GM19043 (cell line): ENCODE results near the gene HADH.
"Not testable (repeated sequence)": the region's sequence is repeated elsewhere in the genome, so short reads cannot be mapped to it uniquely, and the experiment has no call there.

Source experiments
- ATAC-seq: cut with Tn5 transposase; IDR thresholded peaks from one replicate; pipeline ENCODE4 v1.9.1; 2021; ENCODE audit warnings: low read depth; ENCODE audit not compliant: unreplicated experiment

Gene HADH

DNA sequence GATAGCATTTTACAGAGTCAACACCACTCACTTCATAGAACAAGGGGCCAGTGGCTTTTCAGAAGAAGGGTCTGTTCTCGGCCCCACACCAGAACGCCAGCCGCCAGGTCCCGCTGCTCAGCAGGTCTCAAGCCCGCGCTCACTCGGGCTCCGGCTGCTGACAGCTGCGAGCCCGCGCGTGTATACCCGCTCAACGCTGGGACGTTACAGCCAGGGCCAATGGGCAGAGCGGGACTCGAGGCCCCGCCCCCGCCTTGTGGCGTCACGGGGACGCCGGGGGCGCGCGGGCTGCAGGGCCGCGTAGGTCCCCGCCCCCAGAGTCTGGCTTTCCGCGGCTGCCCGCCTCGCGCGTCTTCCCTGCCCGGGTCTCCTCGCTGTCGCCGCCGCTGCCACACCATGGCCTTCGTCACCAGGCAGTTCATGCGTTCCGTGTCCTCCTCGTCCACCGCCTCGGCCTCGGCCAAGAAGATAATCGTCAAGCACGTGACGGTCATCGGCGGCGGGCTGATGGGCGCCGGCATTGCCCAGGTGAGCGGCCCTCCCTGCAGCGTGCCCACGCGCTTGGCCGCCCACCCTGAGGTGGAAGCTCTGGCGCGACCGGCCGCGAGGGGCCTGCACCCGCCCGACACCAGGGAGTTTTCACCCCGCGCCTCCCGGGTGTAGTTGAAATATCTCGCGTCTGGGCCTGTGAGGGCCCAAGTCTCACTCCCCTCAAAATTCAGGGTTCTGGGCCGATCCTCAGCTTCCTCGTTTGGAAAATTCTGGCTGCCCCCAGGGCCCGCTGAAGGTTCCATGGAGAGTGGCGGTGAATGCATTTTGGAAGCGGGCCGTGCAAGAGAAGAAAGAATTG, at the start of gene HADH:
HADH (plus strand) TSS at position 353 of the 850 bp plus-strand sequence; CDS start at position 397, 44 bp downstream.
- ATAC-seq = peak; percentile 94

DNA sequence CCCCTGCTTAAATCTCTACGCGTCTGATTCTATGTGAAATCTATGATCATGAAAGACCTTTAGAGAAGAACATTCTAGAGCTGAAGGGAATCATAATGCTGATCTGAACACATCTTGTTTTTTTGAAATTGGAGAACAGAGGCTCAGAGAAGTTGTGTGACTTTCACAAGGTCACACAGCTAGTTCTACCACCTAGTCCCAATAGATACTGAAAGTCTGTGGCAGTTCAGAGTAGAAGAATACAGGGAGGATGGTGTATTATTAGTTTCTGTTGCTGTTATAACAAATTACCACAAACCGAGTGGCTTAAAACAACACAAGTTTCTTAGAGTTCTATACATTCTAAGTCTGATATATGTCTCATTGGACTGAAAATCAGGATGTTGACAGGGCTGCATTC, 43.9 kb upstream of the HADH start:
- no peak for ATAC-seq

DNA sequence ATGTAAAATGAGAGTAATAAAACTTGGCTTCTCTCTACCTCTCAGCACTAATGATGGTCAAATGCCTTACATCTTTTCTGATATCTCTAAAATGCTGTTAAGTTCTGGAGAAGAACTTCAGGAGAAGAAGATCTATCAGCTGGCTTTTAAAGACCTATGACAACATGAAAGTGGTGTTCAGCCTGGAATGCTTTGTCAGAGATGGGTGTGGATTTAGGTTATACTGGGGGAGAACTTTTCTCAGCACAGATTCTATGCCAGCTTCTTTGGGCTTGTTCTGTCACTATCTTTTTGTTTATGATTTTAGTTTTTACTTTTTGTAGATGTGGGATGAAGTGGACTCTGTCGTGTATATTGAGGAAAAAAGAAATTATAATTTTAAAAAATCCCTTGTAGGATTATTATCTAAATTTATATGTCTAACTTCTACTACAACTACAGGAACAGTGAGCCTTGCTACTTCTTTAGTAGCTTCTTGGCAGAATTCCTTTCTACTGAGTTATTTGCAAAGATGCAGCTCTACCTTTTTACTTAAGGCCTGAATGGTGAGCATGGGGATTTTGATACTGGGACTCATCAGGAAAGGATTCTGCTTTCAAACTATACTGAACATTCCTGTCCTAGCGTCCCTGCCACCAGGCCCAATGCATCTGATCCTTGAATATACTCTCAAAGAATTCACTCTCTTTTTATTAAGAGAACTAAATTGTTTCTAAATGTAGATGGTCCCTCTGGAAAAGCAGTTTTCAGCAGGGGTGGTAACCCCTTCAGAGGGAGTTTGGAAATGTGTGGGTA, 38.7 kb upstream of the HADH start:
- ATAC-seq = no peak

DNA sequence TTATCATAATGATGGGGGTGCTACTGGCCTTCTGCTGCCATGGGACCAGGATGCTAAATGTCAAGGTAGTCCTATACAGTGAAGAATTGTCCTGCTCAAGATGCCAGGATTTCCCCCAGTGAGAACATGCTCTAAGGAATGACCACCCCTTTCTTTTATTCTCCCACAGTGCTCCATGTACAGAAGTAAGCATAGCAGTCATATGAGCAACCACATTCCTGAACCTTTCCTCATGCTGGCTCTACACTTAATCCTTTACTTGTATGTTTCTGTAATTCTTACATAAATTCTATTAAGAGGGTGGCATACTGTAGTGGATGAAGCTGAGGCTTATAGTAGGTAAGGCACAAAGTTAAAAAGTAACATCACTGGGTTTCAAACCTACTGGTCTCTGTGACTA, 38.1 kb upstream of the HADH start:
- ATAC-seq = no peak

DNA sequence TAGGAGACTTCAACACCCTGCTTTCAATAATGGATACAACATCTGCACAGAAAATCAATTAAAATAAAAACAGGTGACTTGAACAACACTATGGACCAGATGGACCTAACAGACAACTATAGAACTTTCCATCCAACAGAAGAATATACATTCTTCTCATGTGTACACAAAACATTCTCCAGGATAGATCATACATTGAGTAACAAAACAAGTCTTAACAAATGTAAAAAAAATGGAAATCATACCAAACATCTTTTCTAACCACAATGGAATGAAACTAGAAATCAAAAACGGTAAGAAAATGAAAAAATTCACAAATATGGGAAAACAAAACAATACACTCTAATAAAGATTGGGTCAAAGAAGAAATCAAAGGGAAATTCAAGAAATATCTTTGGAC, 33.7 kb upstream of the HADH start:
- ATAC-seq = no peak

DNA sequence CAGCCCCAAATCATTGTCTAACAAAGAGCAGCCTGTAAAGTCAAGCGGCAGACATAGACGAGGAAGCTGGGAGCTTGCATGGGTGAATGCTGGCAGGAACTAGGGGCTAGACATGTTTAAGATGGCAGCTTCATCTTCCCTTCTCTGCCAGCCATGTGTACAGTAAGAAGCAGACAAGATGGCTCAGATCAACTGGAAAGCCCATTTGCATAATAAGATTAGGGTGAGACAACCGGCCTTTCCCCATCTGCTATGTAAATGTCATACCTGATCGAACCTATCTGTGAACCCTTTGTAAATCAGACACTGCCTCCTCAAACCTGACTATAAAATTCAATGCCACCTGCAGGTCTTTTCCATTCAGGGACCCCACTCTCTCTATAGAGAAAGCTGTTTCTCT, 22.8 kb upstream of the HADH start:
- ATAC-seq = no peak

DNA sequence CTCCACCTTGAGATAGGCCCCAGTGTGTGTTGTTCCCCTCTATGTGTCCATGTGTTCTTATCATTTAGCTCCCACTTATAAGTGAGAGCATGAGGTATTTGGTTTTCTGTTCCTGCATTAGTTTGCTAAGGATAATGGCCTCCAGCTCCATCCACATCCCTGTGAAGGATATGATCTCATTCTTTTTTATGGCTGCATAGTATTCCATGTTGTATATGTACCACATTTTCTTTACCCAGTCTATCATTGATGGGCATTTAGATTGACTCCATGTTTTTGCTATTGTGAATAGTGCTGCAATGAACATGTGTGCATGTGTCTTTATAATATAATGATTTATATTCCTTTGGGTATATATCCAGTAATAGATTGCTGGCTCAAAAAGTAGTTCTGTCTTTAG, 22.2 kb upstream of the HADH start:
- ATAC-seq = not testable (repeated sequence)

DNA sequence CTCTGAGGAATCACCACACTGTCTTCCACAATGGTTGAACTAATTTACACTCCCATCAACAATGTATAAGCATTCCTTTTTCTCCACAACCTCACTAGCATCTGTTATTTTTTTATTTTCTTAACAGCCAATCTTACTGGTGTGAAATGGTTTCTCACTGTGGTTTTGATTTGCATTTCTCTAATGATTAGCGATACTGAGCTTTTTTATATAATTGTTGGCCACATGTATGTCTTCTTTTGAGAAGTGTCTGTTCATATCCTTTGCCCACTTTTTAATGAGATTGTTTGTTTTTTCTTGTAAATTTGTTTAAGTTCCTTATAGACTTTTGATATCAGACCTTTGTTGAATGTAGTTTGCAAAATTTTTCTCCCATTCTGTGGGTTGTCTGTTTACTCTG, 21.8 kb upstream of the HADH start:
- ATAC-seq = not testable (repeated sequence)

DNA sequence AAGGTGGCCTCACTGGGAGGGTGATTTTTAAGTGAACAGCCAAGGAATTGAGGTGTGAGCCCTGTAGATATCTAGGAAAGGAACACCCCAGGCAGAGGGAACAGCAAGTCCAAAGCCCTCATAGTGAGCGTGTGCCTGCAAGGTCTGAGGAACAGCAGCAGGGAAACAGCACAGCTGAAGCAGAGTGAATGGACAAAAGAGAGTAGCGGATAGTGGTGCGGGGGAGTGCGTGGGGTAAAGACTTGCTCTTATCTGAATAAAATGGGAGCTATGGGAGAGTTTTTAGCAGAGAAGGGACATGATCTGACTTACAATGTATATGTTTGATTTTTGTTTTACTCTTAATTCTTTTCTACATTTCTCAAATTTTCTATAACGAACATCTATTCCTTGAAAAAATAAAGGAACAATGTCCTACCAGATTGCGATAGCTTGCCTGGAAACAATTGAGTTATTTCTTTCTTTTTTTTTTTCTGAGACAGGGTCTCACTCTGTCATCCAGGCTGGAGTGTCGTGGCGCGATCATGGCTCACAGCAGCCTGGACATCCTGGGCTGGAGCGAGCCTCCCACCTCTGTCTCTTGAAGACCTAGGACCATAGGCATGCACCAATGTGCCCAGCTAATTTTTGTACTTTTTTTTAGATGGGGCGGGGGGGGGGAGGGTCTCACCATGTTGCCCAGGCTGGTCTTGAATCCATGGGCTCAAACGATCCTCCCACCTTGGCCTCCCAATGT, 19.5 kb upstream of the HADH start:
- no peak for ATAC-seq

DNA sequence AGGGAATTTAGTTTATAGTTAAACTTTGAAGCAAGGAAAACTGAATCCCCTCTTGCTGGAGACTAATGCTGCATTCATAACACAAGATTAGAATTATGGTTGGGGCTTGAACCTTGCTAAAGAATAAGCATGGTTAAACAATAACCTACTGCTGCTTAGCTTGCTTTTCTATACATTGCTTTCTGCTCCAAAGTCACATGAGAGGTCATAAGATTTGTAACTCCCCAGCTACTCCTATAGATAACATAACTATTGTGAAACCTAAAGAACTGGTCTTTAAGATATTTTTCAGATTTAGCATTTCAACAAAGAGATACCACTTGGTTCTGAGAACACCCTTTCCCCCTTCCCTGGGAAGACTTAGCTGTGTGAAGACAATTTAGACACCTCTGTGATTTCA, 17.1 kb upstream of the HADH start:
- ATAC-seq = no peak

DNA sequence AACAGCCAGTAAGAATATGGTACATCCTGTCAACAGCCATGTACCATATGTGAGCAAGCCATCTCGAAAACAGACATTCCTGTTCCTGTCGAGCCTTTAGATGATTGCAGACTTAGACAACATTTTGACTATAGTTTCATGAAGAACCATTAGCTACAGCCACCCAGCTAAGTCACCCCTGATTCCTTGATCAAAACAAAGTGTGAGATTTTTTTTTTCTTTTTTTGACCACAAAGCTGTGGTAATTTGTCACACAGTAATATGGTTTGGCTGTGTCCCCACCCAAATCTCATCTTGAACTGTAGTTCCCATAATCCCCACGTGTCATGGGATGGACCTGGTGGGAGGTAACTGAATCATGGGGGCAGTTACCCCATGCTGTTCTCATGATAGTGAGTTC, 15.2 kb upstream of the HADH start:
- ATAC-seq = no peak

DNA sequence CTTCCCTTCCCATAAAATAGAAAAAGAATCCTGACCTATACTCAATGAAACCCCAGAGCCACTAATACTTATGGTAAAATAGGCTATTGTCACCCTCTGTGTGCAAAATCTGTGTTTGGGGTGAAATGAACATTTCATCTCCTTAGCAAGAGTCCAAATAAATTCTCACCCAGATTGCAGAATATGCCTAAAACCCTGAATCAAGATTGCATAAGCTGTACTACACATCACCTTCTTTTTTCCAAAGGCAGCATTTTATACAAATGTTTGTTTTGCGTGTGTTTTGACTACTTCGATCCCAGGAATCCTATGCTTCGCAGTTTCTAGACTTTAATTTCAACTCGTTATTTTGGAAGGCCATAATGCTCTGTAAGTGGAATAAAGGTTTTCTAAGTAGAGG, 12.2 kb upstream of the HADH start:
- ATAC-seq = no peak

DNA sequence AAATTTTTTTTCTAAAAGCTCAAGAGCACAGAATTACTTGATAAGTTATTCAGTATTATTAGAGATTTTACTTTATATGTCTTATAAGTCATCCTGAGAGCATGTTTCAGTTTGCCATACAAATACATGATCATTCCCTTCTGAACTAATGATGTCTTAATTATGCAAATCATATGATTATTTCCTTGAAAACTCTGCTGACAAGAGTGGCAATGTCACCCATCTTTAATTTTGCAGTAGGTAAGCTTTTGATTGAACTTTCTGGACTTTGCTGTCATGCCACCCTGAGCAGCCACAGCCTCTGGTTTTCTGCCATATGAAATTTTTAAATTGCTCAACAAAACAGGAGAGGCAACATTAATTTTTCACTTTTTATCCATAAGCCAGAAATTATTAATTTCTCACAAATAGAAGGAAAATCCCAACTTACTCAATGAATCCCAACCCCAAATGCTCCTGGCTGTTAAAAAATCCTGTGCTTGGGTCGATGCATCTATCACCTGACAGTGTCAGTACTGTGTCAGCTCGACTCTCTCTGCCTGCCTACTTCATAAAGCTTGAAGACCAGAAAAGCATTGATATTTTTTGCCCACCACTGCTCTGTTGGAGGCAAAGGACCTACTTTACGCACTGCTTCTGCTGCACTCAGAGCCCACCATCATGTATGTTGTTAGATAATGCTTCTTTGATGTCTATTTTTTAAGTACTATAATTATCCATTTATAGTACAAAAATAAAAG, 11.6 kb upstream of the HADH start:
- no peak for ATAC-seq

DNA sequence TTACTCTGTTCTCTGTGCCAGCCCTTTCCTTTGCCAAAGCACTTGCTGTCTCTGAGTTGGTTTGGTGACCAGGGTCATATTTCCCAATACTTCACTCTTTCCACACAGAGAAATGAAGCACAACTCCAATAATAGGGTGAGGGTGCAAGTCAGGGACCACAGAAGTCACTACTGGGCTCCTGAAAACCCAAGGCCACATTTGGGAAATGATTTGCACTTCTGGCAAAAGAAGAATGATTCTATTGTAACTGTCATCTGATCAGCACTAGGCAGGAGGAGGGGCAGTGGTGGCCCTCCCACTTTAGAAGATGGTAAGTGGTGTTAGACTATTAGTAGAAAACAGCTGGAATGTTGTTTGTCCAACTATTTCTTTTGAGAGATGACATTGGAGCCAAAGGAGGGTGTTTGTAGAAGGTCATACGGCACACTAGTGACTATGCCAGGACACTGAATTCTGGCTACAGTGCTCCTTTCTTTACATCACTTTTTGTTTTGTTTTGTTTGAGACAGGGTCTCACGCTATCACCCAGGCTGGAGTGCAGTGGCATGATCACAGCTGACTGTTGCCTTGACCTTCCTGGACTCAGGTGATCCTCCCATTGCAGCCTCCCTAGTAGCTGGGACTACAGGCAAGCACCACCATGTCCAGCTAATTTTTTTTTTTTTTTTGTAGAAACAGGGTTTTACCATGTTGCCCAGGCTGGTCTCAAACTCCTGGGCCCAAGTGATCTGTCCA, 10.8 kb upstream of the HADH start:
- no peak for ATAC-seq

DNA sequence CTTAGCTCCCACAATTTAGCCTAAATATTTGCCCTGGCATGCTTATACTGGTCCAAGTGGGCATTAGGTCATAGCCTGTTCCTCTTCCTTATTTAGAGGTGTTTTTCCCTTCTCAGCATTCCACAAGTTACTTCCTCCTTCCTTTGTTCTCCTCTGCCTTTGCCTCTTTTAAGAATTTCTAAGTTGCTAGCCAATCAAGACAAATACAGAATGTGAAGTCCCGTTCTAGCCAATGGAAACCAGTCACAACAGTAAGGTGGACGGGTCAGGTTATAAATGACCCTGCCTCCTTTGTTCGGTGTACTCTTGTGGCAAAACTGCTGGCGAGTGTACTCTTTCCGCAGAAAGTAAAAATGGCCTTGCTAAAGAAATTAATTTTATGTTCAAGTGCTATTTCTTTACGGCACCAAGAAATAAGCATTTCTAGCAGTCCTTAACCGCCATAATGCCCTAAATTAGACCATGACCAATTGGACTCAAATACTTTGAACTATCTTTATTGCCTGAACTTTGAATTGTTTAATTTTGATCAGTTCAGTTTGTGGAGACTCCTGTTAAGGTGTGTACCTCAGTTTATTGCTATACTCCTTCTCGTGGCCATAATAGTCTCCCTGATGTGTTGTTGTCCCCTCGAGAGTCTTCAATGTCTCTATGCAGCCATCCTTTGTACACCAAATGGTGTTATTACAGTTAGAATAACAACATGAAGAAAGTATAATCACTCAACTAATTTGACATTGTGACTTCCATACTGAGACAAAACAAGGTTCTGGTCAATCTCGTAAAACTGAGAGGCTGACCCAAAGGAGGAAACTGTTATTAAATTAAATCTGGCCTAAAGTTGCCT, 1.6 kb upstream of the HADH start:
- no peak for ATAC-seq

DNA sequence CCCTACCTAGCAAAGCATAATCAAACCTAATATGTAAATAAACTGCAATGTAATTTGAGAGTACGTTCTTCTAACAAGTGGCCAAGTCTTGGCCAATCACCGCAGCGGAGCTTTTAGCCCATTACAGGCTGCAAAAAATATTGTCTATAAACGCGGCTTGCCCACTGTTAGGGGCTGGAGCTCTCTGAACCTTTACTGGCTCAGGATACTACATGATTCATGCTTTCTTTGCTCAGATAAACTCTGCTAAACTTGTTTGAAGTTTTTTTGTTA, 990 bp upstream of the HADH start:
- no peak for ATAC-seq

DNA sequence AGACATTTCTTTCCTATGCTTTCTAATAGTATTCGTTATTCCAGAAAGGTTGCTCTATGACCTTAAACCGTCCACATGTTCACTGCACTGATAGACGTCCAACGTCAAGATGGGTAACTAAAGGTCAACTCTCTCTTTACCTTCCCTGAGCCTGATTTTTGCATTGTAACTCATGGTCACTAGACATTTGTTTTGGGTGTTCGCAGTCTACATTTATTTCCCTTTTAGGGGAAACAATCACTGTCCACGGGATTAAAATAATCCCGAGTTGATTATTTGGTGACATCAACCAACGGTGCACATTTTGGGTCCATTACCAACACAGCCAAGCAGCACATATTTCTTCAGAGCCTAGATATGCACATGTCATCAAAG, 540 bp upstream of the HADH start:
- peak; percentile 3 for ATAC-seq

DNA sequence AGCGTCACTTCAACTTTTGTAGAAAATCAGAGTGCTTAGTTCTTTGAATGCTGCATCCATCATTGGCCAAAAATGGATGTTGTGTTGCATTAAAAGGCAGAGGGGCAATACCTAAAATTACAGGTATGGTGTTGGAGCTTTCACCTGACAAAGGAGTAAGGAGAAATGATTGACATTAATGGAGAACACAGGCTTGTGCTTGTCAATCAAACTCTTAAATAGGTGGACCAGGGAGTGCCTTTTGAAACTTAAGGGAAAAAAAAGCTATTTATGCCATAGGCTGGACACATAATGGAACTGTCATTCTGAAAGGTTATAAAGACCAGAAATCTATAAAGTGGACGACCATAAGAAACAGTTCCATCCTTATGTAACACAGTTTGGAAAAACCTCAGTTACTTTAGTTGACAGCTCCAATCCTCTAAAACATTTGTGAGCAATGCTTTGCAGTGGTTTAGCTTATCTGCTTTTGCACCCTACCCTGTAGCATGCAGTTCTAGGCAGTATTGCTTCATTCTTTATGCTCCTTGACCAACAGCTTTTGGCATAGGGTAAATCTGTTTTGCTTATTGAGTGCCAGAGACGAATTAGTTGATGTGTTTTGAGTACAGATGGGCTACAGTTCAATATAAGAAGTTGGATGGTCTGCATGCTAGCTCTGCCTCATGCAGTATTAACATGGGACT, 2.4 kb downstream of the HADH start:
- no peak for ATAC-seq

DNA sequence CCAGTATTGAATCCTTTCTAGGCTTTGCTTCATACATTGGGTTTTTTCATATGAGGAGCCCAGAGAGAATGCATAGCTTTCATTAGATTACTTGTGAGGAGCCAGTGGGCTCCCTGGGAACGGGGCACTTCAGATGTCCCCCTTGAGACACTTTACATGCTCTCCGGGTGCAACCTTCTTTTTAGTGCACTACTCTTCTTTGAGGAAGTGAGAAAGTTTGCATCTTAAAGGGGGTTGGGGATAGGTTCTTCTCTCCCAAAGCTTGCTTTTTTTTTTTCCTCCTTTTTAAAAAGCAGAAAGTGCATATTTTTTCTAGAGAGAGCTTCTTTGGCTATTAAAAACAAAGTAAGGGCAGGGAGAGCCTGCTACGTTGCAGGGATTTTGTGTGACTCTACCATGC, 4.3 kb downstream of the HADH start:
- ATAC-seq = peak; percentile 42
